Activated gamma-delta T cell (primary cell): ENCODE results near the gene CENPS.
A peak's percentile ranks its signal among the peaks of the same experiment; 100 is the strongest.
"Not testable (repeated sequence)": the region's sequence is repeated elsewhere in the genome, so short reads cannot be mapped to it uniquely, and the experiment has no call there.

Source experiments
- DNase-seq: peaks from one replicate; lab custom pipeline; 2025; lab: John Stamatoyannopoulos, UW
- total RNA-seq, 2 donors: gene quantifications; one replicate each; lab custom pipeline; 2026; lab: John Stamatoyannopoulos, UW

Gene CENPS
- total RNA-seq: 0.15 to 0.35 reads per million in 2 donors

DNA sequence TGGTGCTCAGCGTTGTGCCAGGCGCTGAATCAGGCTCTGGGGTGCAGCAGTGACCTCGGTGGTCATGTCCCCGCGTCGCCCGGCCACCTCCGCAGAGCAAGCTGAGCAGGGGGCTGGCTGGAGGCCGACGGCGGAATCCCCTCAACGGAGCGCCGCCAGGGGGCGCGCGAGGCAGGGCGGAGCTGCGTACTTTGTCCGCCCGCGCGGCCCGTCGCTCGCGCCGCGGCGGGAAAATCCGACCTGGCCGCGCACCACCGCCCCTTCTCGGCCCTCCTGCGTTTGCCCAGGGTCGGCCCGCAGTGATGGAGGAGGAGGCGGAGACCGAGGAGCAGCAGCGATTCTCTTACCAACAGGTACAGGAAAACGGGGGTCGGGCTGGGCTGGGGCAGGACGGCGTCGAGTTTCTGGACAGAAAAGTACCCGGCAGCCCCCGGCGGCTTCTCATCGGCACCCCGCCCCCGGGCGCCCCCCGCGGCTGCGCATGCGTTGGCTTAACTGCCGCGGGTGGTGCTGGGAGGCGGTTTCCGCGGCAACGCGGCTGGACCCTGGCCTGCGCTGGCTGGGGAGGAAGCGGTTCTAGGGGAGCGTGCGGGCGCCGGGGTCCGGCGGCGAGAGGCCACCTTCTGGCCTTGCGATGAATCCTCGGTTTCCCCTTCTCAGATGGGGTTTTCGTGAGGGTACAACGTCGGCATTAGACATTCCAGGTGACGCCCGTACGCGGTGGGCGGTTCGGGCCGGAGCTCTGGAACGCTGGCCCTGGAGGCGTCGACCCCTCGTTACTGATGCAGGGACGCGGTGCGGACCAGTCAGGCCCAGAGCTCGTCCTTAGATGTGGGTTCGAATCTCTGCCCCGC lies at the start of gene CENPS:
Gene CENPS (plus strand): TSS at position 218 of the 854 bp plus-strand sequence. CDS start 85 bp downstream, at position 303.
- DNase-seq: peak; percentile 81

- no peak for DNase-seq
Observed at GRCh38 chr1:10380594-10381275, 49.5 kb upstream of the CENPS start.

- DNase-seq: no peak
Observed at GRCh38 chr1:10383630-10384029, 46.6 kb upstream of the CENPS start.

- DNase-seq: no peak
Observed at GRCh38 chr1:10384219-10384618, 46.0 kb upstream of the CENPS start.

- DNase-seq: no peak
Observed at GRCh38 chr1:10386761-10387676, 43.2 kb upstream of the CENPS start.

DNA sequence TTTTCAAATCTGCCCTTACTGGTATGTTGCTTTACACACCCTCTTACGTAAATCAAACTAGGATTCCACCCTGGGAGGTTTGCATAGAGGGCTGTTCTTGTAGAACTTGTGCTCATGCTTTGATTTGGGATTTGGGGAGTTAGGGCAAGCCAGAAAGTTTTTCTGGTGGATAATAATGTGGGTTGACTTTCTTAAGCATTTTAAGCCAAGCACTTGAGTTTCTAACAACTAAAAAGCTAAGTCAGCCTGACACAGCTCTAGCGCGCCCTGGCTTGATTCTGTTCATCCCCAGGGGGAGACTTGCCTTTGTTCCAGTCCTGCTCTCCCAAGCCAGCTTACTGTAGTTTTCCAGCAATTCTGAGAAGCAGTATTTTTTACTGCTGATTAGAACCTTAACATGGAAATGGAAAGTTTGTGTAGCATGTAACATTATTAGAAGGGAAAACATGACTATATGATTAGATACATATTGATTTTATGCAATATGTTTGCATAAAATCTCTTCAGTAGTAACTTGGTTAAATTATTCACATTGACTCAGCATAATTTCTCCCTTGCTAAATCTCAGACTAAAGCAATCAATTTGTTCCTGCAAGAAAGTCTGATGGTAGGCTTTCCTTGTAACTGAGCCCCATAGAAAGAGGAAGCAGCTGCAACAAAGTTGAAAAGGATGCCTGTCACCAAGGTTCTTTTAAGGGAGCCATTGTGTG lies 42.4 kb upstream of the CENPS start:
- no peak for DNase-seq

DNA sequence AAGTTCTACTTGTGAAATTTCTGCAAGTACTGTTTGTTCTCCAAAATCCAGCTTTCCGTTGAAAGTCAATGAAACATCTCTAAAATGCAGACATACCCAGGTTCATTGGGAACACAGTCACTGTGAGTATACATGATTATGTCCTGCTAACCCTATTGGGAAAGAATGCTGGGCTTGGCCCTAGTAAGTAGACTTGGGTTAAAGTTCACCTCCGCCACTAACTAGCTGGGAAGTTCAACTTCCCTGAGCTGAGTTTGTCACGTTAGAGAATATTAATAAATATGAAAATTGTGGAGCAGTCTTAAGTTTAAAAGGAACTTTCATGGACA lies 41.9 kb upstream of the CENPS start:
- DNase-seq: no peak

DNA sequence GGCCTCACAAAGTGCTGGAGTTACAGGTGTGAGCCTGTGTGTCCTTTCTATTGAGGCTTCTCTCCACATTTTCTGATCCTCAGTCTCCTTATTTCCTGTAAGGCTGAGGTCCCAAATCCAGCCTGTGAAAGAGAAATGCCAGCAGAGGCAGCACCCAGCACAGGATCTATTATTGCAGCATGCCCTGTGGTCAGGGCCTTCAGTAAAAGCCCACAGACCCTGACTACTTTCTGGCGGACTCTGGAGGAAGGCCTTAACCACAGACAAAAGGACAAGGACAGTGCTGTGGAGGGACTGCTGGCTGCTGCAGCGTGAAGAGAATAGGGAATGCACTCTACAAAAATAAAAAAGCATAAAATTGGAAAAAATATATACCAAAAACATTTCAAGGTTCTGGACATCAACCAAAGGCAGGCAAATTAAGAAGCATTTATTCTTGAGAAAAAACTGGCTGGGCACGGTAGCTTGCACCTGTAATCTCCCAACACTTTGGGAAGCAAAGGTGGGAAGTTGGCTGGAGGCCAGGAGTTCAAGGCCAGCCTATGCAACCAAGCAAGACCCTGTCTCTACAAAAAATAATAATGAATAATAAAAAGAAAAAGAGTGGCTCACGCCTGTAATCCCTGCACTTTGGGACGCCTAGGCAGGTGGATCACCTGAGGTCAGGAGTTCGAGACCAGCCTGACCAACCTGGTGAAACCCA lies 40.8 kb upstream of the CENPS start:
- DNase-seq: no peak

- DNase-seq: no peak
Observed at GRCh38 chr1:10396870-10397269, 33.4 kb upstream of the CENPS start.

GRCh38 chr1:10398278-10398733 lies 31.9 kb upstream of the CENPS start:
- no peak for DNase-seq

GRCh38 chr1:10398734-10399443 lies 31.3 kb upstream of the CENPS start, which contains the start of gene PGD:
TSS of gene PGD (plus strand) at chr1:10399064. CDS start at chr1:10399118, 54 bp downstream.
- peak; percentile 94 for DNase-seq

DNA sequence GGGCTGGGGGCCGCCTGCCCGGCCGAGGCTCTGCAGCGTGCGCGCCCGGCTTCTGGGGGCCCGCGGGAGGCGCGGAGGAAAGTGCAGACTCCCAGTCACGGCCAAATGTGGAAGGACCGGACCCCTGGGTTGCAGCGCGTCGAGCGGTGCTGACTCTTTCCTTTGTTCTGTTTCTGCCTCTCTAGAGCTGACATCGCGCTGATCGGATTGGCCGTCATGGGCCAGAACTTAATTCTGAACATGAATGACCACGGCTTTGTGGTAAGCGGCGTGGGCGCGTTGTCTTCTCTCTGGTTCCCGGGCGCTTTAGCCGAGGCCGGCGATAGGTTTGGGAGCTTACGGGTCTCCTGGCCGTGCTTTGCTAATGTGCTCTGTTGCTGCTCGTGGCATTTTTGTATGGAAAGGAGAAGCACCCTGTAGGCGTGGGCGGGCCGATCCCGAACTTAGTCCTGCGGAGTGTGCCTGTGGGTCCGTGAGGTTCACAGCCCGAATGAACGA lies 30.7 kb upstream of the CENPS start:
- DNase-seq: no peak

- DNase-seq: no peak
Observed at GRCh38 chr1:10400013-10400412, 30.2 kb upstream of the CENPS start.

DNA sequence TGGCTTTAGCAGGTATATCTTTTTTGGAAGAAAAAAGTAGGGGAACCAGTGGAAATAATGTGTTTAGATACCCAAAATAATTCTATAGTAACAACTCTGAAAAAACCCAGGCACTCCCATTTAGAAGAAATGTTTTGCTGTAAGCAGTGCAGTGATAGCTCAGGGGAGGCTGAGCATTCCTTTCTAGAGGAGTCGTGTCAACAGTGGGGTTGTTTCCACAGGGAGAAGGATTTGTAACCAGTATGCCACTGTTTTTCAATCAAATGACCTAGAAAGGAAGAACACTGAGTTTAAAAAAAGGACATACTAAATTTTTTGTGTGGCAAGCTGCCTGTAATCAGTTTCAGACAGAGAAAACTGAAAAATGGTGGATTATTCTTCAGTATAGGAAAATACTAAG lies 29.0 kb upstream of the CENPS start:
- no peak for DNase-seq

- no peak for DNase-seq
Observed at GRCh38 chr1:10402729-10403274, 27.4 kb upstream of the CENPS start.

DNA sequence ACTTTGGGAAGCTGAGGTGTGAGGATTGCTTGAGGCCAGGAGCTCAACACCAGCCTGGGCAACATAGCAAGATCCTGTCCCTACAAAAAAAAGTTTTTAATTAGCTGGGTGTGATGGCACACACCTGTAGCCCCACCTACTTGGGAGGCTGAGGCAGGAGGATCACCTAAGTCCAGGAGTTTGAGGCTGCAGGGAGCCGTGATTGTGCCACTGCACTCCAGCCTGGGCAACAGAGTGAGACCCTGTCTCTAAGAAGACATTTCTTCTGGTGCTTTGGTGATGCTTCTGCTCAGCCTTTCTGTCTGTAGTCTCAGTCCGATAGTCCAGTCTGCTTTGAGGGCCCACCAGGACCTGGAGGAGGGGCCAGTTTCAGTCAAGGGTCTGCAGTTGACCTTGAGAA lies 23.0 kb upstream of the CENPS start:
- no peak for DNase-seq

- DNase-seq: no peak
Observed at GRCh38 chr1:10415211-10415930, 14.9 kb upstream of the CENPS start.

GRCh38 chr1:10415967-10416366 lies 14.3 kb upstream of the CENPS start:
- DNase-seq: not testable (repeated sequence)

- not testable (repeated sequence) for DNase-seq
Observed at GRCh38 chr1:10418741-10419140, 11.5 kb upstream of the CENPS start.
